Ovary (tissue), 9 donors: ENCODE measurements around the gene NHSL2. TPM values are rescaled to one million over a fixed set of nuclear protein-coding genes. Genes with fewer than 3 reads are reported as not detected.
A peak's percentile ranks its signal among the peaks of the same experiment; 100 is the strongest.

Experiments
- DNase-seq, 5 donors: peaks; one replicate each; pipeline ENCODE4 v3.0.0-alpha.2; 2019 to 2020
- H3K27ac ChIP-seq, 2 donors: fragments of 200-600 bp; one replicate each; pipeline versions ENCODE4 v1.5.1 to v1.8.0; 2019 to 2022
- H3K27me3 ChIP-seq: fragments of 200-600 bp; one replicate; pipeline ENCODE4 v1.8.0; 2022
- H3K36me3 ChIP-seq: fragments of 200-600 bp; sonication (generic); one replicate; pipeline ENCODE4 v1.5.1; 2019
- H3K4me1 ChIP-seq: one replicate; pipeline ENCODE4 v1.8.1; 2013; ENCODE audit warnings: mild to moderate bottlenecking, moderate library complexity; ENCODE audit not compliant: insufficient read depth
- H3K4me3 ChIP-seq: fragments of 200-600 bp; sonication (generic); one replicate; pipeline ENCODE4 v1.5.1; 2017
- H3K9me3 ChIP-seq, 2 donors: fragments of 200-600 bp in 1 of 2; sonication (generic) in 1 of 2; one replicate each; pipeline versions ENCODE4 v1.5.1 to v1.8.1; 2013 to 2019; ENCODE audit warnings: mild to moderate bottlenecking in 1 of 2, moderate library complexity in 1 of 2
- EP300 ChIP-seq: sonication (generic); formaldehyde crosslinking; IDR thresholded peaks from one replicate; pipeline ENCODE4 v1.6.1; 2017; ENCODE audit warnings: antibody characterized with exemption
- POLR2A ChIP-seq: fragments of 450-650 bp; IDR thresholded peaks from one replicate; pipeline ENCODE4 v1.6.1; 2017; ENCODE audit warnings: antibody characterized with exemption, mild to moderate bottlenecking, moderate library complexity
- WGBS, 3 donors: extraction: QIAGEN DNeasy Blood & Tissue Kit in 1 of 3; methylation state at CpG; one replicate each; pipeline versions ENCODE4 v1.1.5 to v1.1.7; 2013 to 2017; 5-methylcytosine and 5-hydroxymethylcytosine counted together
- intact Hi-C, 4 donors: fragments of 100-400 bp; cut with DNase I; formaldehyde crosslinking; loops; one replicate each; pipeline versions ENCODE4 v1.11.0 to v1.15.1; 2022 to 2023
- polyA plus RNA-seq, 2 donors: library from polyadenylated mRNA; stranded (reverse); fragments of 200-250 nt in 1 of 2; fragments of 350-450 nt in 1 of 2; fragmentation: Illumina TruSeq in 1 of 2; extraction: RNeasy Lipid Tissue Mini Kit (QIAGEN cat#74804) in 1 of 2; gene quantifications; one replicate each; pipeline ENCODE4 v1.2.3, GENCODE V29; 2013 to 2014
- total RNA-seq, 7 donors: library from RNA; depleted of rRNA in 2 of 7; stranded (reverse); fragments of >200 nt in 2 of 7; fragmentation: NEBNext Ultra II Directional in 3 of 7; extraction: Animal tissue kit (Norgen Biotek cat#: 25700) in 3 of 7; gene quantifications; one replicate each; pipeline versions ENCODE4 v1.1.0 to v1.2.4, GENCODE V29; 2016 to 2023
- TF ChIP-seq, protein P1 (sequence below), 3 donors: fragments of 450-650 bp in 2 of 3; fragments of 200-600 bp in 1 of 3; IDR thresholded peaks; one replicate each; pipeline versions ENCODE4 v1.5.1 to v1.8.0; 2016 to 2022; ENCODE audit warnings: antibody characterized with exemption in 3 of 3, mild to moderate bottlenecking in 1 of 3
- donor health status: DM: no; HTN: no; CAD: no; lungs with moderate emphysema.
- donor health status: DM: no; HTN: no; CAD: no.
- donor health status: Bipolar disorder and iron deficiency.
- donor health status: DM: yes; HTN: yes; CAD: no.
- donor health status: DM: no; HTN: no; CAD: no.
- donor health status: DM: yes; HTN: yes; CAD: no.

NHSL2 gene
- total and polyA plus RNA-seq, 9 donors = 1.2 to 9.2 (median 4.4) TPM

DNA sequence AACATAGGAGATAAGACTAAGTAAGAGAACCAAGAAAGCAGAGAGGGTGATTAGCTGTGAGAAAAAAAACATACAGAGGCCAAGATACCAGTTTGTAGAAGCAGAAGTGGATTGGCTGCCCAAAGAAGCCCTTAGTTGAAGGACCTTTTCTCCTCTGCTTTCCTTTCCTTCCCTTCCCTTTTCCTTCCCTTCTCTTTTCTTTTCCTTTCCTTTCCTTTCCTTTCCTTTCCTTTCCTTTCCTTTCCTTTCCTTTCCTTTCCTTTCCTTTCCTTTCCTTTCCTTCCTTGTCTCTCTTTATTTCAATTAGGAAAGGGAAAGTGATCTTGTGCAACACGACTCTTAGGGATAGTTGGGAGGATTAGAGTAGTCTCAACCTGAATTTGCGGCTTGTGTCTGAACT lies 128.2 kb downstream of the NHSL2 start:
- Histone ChIP-seq H3K4me3 (no peak overlapping the region), H3K27me3 (no peaks in the 10 kb centered on the region), H3K36me3 (no peaks in the 10 kb centered on the region), H3K4me1 (peaks cover 1% of the 10 kb centered on the region), H3K27ac (no peak overlapping the region), H3K9me3 (no peaks in the 10 kb centered on the region)
- 65 to 79% (median 77%) methylated on average over 2 of the region's 2 CpGs for WGBS, 3 donors
- no peak for DNase-seq
- TF ChIP-seq EP300 = no peak
- TF ChIP-seq, protein P1, sequence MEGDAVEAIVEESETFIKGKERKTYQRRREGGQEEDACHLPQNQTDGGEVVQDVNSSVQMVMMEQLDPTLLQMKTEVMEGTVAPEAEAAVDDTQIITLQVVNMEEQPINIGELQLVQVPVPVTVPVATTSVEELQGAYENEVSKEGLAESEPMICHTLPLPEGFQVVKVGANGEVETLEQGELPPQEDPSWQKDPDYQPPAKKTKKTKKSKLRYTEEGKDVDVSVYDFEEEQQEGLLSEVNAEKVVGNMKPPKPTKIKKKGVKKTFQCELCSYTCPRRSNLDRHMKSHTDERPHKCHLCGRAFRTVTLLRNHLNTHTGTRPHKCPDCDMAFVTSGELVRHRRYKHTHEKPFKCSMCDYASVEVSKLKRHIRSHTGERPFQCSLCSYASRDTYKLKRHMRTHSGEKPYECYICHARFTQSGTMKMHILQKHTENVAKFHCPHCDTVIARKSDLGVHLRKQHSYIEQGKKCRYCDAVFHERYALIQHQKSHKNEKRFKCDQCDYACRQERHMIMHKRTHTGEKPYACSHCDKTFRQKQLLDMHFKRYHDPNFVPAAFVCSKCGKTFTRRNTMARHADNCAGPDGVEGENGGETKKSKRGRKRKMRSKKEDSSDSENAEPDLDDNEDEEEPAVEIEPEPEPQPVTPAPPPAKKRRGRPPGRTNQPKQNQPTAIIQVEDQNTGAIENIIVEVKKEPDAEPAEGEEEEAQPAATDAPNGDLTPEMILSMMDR (IDR thresholded peaks at IDR 0.05) = no peak
- no peak for TF ChIP-seq POLR2A
- intact Hi-C loops = no loop called here

GRCh38 chrX:72040506-72040905 lies 129.9 kb downstream of the NHSL2 start:
- H3K9me3 ChIP-seq = no peaks in the 10 kb centered on the region
- TF ChIP-seq, protein P1 (IDR thresholded peaks at IDR 0.05) = no peak
- TF ChIP-seq EP300 = no peak
- no peak for TF ChIP-seq POLR2A
- no peak overlapping the region for H3K4me3 ChIP-seq
- no peaks in the 10 kb centered on the region for H3K36me3 ChIP-seq
- H3K27ac ChIP-seq = no peak overlapping the region
- no peaks in the 10 kb centered on the region for H3K27me3 ChIP-seq
- peak in 1 of 5 donors; percentile 5 for DNase-seq
- intact Hi-C loops = no loop called here
- peaks cover 1% of the 10 kb centered on the region for H3K4me1 ChIP-seq
- 51 to 53% (median 51%) methylated on average over 5 of the region's 5 CpGs for WGBS, 3 donors

GRCh38 chrX:72041176-72041575 lies 130.5 kb downstream of the NHSL2 start:
- H3K4me3 ChIP-seq = no peak overlapping the region
- DNase-seq = peak in 1 of 5 donors; percentile 5
- TF ChIP-seq EP300 (no peak), POLR2A (no peak)
- TF ChIP-seq, protein P1 (IDR thresholded peaks at IDR 0.05) = no peak
- peak overlapping the region in 1 of 2 donors; percentile 49 for H3K27ac ChIP-seq
- peaks cover 1% of the 10 kb centered on the region for H3K4me1 ChIP-seq
- H3K9me3 ChIP-seq = no peaks in the 10 kb centered on the region
- intact Hi-C loops = no loop called here
- WGBS, 3 donors = 49 to 54% (median 50%) methylated on average over 6 of the region's 6 CpGs
- H3K27me3 ChIP-seq = no peaks in the 10 kb centered on the region
- no peaks in the 10 kb centered on the region for H3K36me3 ChIP-seq

DNA sequence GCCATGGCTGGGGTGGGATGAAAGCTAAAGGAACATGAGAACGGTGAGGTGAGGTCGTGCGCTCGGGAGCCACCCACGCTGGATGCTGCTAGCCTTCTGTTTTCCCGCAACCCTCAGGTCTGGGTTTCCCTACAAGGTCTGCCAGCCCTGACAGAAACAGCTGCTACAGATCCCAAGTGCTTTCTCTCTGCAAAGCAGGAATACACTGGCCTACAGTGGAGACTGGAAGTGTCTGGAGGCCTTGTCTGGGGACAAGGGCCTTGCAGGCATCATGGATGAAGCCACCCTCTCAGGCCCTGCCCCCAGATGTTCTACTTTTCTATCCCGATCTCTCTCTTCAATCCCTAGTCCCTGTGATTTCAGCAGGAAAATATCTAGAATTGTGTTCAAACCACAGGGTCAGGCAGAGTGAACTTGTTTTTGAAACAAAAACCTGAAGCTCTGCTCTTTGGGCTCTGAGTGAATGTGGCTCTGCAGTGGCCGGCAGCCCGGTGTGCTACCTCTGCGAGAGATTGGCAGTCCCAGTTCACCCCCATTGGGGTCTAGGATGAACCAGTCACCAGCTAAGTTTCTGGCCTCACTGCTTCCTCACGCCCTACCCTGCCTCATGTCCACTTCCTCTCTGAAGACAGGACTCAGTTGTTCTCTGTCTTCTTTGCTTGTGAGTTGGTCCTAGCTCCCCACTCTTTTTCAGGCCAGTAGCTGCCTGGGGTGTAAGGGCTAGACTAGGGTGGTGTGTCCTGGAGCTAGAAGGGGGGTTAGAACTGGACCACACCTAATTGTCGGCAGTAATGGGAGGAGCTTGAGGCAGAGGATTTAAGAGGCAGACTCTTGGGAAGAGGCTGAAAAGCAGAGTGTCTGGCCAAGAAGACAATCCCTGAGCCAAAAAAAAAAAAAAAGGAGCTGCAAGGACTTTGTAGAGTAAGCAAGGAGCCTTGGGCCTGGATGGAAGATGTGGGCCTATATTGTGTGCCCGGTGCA lies 131.5 kb downstream of the NHSL2 start:
- 40 to 44% (median 44%) methylated on average over 13 of the region's 13 CpGs for WGBS, 3 donors

GRCh38 chrX:72042852-72043248 lies 132.2 kb downstream of the NHSL2 start:
- Histone ChIP-seq H3K9me3 (no peaks in the 10 kb centered on the region), H3K27me3 (no peaks in the 10 kb centered on the region), H3K27ac (peak overlapping the region in 1 of 2 donors; percentile 49), H3K36me3 (no peaks in the 10 kb centered on the region), H3K4me3 (no peak overlapping the region), H3K4me1 (peaks cover 1% of the 10 kb centered on the region)
- 76 to 90% (median 76%) methylated on average over 3 of the region's 3 CpGs for WGBS, 3 donors
- TF ChIP-seq EP300 (no peak), POLR2A (no peak)
- peak in 1 of 5 donors; percentile 9 for DNase-seq
- intact Hi-C loops = no loop called here

More for the DNA sequence above, 131.5 kb downstream of the NHSL2 start:
- no peak for TF ChIP-seq EP300
- H3K27me3 ChIP-seq = no peaks in the 10 kb centered on the region
- H3K27ac ChIP-seq = peak overlapping the region; percentile 49 to 65
- H3K9me3 ChIP-seq = no peaks in the 10 kb centered on the region
- peaks cover 1% of the 10 kb centered on the region for H3K4me1 ChIP-seq
- intact Hi-C loops = no loop called here
- no peak overlapping the region for H3K4me3 ChIP-seq
- peak in 4 of 5 donors; percentile 36 to 46 (median 41) for DNase-seq
- no peaks in the 10 kb centered on the region for H3K36me3 ChIP-seq
